Fibroblast of lung (primary cell): Measurements from ENCODE around the gene SORCS2.

Experiments used
- EZH2 ChIP-seq: IDR thresholded peaks from 2 replicates; pipeline ENCODE4 v1.5.1; 2012; ENCODE audit warnings: low read length, control low read depth, mild to moderate bottlenecking; ENCODE audit errors: missing control alignments
- TF ChIP-seq, protein P1 (sequence below), 2 donors: IDR thresholded peaks in 1 of 2; conservative IDR thresholded peaks in 1 of 2; 1 replicate in 1 of 2; 2 replicates in 1 of 2; pipeline ENCODE4 v1.5.1; 2011 to 2012; ENCODE audit warnings: low read length in 2 of 2, control low read depth in 1 of 2, inconsistent platforms in 1 of 2, low read depth in 1 of 2, mild to moderate bottlenecking in 1 of 2

DNA sequence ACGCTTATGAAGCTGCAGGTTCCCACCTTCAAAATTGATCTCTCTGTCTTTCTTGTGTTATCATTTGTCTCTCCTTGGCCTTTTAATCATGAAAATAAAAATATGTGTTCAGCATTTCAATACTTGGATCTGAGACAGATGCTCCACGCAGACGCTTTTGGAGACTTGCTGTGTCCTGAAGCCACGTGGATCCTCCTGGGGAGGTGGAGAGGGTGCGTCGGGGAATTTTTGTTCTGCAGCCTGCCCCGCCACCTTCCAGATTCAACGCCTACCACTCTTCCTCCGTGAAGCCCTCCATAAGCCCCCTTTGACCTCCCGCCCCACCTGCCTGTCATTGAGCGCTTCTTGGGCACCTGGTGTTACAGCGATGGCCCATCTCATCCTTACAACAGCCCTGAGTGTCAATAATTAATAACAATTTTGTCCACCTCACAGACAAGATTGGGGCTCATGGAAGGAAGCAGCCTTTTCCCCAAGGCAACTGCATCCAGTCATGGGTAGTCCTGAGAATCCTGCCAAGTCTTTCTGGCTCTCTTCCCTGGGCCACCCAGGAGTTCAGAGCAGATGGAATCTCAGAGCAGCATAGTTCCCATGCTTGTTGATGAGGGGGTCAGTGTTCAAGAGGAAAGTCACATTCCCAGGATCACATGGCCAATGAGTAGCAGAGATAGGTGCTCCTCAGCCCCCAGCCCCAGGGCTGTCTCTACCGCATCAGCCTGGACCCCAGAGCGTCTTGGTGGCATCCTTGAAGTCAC lies 415.0 kb downstream of the SORCS2 start:
- TF ChIP-seq, protein P1, sequence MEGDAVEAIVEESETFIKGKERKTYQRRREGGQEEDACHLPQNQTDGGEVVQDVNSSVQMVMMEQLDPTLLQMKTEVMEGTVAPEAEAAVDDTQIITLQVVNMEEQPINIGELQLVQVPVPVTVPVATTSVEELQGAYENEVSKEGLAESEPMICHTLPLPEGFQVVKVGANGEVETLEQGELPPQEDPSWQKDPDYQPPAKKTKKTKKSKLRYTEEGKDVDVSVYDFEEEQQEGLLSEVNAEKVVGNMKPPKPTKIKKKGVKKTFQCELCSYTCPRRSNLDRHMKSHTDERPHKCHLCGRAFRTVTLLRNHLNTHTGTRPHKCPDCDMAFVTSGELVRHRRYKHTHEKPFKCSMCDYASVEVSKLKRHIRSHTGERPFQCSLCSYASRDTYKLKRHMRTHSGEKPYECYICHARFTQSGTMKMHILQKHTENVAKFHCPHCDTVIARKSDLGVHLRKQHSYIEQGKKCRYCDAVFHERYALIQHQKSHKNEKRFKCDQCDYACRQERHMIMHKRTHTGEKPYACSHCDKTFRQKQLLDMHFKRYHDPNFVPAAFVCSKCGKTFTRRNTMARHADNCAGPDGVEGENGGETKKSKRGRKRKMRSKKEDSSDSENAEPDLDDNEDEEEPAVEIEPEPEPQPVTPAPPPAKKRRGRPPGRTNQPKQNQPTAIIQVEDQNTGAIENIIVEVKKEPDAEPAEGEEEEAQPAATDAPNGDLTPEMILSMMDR (conservative IDR thresholded peaks at IDR 0.05 in 1 of 2, IDR thresholded peaks at IDR 0.05 in 1 of 2; ENCODE audit: low read depth in 1 of 2, low read length in 2 of 2): no peak
- no peak for TF ChIP-seq EZH2
